Activated CD4-positive, alpha-beta T cell treated with anti-CD3 and anti-CD28 coated beads, Interleukin-2, amount 10 ng/mL, durations not matched to agents 24 days and 14 days (primary cell): ENCODE data around the gene SMIM44. TPM values are rescaled to one million over a fixed set of nuclear protein-coding genes. Genes with fewer than 3 reads are reported as not detected.

Experiments used
- DNase-seq: peaks from one replicate; pipeline ENCODE4 v3.0.0; 2022
- H3K27ac Mint-ChIP-seq: one replicate; pipeline ENCODE4 v1.8.0; 2022; ENCODE audit warnings: mild to moderate bottlenecking, mixed read lengths
- H3K27me3 Mint-ChIP-seq: one replicate; pipeline ENCODE4 v1.8.0; 2022; ENCODE audit warnings: mixed read lengths
- H3K36me3 Mint-ChIP-seq: one replicate; pipeline ENCODE4 v1.8.0; 2022; ENCODE audit warnings: low read depth, mild to moderate bottlenecking, mixed read lengths
- H3K4me1 Mint-ChIP-seq: one replicate; pipeline ENCODE4 v1.8.0; 2021; ENCODE audit warnings: mixed read lengths
- H3K4me3 Mint-ChIP-seq: one replicate; pipeline ENCODE4 v1.8.0; 2022; ENCODE audit warnings: mild to moderate bottlenecking, moderate library complexity, mixed read lengths
- H3K9me3 Mint-ChIP-seq: one replicate; pipeline ENCODE4 v1.8.0; 2021; ENCODE audit warnings: mixed read lengths
- intact Hi-C: fragments of 100-400 bp; cut with micrococcal nuclease; formaldehyde crosslinking; loops from one replicate; pipeline ENCODE4 v1.15.1; 2023
- total RNA-seq: library from RNA; stranded (reverse); gene quantifications from 2 replicates; pipeline ENCODE4 v1.2.3, GENCODE V29; 2022

The SMIM44 gene
- total RNA-seq, 1 donor from 2014 or later, result not detected

DNA sequence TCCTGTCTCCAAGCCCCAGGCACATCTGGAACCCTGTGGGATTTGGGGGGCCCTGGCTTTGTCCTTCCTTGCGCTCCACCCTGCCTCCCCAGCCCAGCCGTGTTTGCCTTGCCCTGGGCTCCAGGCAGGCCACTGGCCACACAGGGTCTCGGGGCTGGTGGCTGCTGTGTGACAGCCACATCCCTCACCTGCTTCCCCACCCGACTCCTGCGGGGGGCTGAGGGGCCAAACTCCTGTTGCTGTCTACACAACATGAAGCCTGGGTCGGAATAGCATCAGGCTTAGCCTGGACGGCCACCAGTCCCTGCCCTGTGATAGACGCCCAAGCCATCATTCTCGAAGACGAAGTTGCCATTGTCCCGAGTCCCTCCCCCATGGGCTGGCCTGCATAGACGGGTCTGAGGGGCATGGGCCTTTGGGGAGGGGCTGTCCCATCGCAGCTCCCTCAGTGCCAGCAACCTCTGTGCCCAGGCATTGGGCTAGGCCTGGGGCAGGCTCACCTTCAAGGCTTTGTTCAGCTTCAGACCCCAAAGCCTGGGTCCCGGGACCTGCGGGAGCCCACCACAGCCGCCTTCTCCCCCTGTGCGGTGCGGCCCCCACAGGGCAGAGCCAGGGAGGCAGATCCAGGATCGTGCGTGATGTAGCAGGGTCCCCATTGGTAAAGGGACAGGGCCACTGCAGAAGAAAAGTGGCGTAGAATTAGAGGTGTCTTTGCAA lies 40.3 kb upstream of the SMIM44 start:
- Mint-ChIP-seq H3K9me3 (no peaks in the 10 kb centered on the region), H3K4me3 (no peak overlapping the region), H3K27ac (no peak overlapping the region), H3K27me3 (no peaks in the 10 kb centered on the region), H3K4me1 (no peaks in the 10 kb centered on the region), H3K36me3 (peaks cover 22% of the 10 kb centered on the region)
- DNase-seq, result no peak
- intact Hi-C loops, result no loop called here

DNA sequence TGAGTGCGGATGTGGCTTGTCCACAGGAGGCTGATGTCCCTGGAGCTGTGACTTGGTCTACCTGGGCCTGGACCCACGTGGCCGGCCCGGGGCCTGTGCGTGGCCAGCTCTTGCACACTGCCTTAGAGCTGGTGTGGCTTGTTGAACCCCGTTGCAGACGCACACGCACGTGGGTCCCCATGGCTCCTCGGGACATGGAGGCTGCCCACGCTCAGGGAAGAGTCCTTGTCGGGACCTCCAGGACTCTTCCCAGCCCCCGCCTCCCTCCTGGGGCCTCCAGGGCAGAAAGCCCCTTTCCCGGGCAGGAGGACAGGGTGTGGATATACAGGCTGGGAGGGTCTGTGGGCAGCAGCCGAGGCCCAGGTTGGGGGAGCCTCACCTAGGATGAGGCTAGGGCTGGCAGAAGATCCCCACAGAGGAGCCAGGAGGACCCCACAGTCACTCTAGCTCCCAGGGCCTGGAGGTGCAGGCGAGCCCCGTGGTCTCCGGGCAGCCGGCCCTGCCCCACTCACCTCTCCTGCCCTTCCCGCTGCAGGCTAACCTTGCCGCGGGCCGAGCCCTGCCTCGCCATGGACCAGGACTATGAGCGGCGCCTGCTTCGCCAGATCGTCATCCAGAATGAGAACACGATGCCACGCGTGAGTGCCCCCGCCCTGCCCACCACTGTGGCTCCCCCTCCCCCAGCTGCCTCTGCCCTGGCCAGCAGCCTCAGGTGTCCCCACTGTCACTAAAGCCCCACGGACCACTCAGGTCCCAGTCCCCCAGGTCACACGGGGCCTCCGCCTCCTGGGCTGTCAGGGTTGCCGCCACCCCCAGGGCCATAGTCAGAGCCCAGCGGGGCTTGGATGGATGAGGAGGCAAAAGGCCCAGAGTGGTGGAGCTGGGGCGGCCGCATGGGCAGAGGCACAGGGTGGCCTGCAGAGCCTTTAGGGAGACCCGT lies 39.5 kb upstream of the SMIM44 start:
- Mint-ChIP-seq H3K9me3 (no peaks in the 10 kb centered on the region), H3K36me3 (peaks cover 22% of the 10 kb centered on the region), H3K27ac (no peak overlapping the region), H3K27me3 (no peaks in the 10 kb centered on the region), H3K4me1 (no peaks in the 10 kb centered on the region), H3K4me3 (no peak overlapping the region)
- no peak for DNase-seq
- intact Hi-C loops, result no loop called here

DNA sequence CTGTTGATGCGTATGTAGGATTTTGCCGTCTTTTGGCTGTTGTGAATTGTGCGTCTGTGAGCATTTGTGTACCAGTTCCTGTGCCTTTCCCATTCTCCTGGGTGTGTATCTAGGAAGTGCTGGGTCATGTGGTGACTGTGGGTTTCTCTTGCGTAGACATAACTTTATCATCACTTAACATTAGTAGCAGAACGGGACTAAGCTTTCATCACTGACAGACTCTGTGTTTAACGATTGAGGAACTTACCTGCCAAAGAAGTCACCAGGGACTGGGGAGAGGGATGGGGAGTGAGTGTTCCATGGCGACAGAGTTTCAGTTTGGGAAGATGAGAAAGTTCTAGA lies 37.8 kb upstream of the SMIM44 start:
- no peaks in the 10 kb centered on the region for H3K27me3 Mint-ChIP-seq
- peaks cover 2% of the 10 kb centered on the region for H3K4me1 Mint-ChIP-seq
- H3K27ac Mint-ChIP-seq, result no peak overlapping the region
- DNase-seq, result no peak
- H3K9me3 Mint-ChIP-seq, result no peaks in the 10 kb centered on the region
- H3K4me3 Mint-ChIP-seq, result no peak overlapping the region
- intact Hi-C loops, result no loop called here
- H3K36me3 Mint-ChIP-seq, result peaks cover 17% of the 10 kb centered on the region

DNA sequence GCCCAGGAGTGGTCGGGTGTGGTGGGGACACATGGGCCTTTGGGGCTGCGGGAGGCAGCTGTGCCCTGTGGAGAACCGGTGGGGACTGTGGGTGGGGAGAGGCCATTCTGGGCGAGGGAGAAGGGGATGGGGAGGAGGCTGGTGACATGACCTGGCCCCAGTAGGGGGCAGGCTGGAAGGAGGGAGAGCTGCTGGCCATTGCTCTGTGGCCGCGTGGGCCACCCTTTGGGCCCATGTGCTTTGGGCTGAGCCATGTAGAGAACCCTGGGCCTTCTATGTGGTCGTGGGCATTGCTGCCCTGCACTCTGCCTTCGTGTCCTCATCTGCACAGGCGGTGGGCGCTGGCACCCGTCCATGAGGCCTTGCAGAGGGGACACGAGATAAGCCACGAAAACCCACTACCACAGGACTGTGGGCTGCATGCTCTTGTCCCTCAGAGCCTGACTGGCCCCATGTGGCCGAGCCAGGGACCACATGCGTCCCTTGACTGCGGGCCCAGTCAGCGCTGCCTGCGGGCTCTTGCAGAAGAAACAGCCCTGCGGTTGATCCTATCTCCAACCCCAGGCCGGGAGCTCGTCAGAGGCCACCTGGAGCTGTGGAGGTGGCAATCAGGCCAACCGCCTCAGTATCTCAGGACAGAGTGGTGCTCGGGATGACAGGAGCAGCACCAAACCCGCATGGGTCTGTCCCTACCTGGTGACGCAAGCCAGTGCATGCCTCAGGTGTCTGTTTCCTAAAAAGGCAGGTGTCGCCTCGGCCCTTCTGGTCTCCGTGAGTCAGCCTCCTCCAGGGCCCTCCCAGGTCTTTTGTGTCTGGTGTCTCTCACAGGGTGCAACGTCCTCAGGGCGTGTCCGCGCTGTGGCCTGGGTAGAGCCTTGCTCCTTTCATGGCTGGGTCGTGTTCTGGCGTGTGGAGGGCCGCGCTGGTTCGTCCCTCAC lies 37.2 kb upstream of the SMIM44 start:
- peaks cover 5% of the 10 kb centered on the region for H3K4me1 Mint-ChIP-seq
- H3K9me3 Mint-ChIP-seq, result no peaks in the 10 kb centered on the region
- no peak overlapping the region for H3K4me3 Mint-ChIP-seq
- DNase-seq, result no peak
- H3K27me3 Mint-ChIP-seq, result no peaks in the 10 kb centered on the region
- H3K27ac Mint-ChIP-seq, result no peak overlapping the region
- intact Hi-C loops, result no loop called here
- peaks cover 16% of the 10 kb centered on the region for H3K36me3 Mint-ChIP-seq

DNA sequence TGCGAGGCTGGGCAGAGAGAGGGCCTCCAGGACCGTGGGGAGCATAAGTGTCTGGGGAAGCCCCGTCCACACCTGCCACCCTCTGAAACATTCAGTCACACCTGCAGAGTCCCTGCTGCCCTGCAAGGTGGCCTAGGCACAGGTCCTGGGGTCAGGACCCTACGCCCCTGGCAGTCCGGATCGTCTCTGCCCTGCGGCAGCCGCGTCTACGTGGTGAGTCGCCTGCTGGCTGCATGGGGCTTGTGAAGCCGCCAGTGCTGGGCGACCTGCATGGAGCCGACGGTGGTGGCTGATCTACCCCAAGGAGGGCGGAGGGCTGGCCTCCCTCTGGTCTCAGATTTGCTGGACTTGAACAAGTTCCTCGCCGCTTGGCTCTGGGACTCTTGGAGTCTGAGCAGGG lies 35.9 kb upstream of the SMIM44 start:
- Mint-ChIP-seq H3K9me3 (no peaks in the 10 kb centered on the region), H3K36me3 (peaks cover 13% of the 10 kb centered on the region), H3K4me3 (no peak overlapping the region), H3K27me3 (no peaks in the 10 kb centered on the region), H3K27ac (no peak overlapping the region), H3K4me1 (peaks cover 5% of the 10 kb centered on the region)
- intact Hi-C loops, result no loop called here
- DNase-seq, result no peak

DNA sequence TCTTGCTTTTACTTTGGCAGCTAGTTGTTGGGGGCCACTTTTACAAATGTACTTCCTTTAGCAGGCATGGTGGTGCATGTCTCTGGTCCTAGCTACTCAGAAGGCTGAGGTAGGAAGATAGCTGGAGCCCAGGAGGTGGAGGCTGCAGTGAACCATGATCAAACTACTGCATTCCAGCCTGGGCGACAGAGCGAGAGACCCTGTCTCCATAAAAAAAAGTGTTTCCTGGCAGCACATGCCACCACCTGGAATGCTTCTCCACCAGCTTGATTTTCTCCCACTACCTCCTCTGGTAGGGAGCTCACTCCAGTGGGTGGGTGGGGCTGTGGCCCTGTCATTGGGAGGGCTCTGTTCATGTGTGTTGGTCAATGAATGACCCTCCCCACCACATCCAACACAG lies 35.4 kb upstream of the SMIM44 start:
- intact Hi-C loops, result no loop called here
- peaks cover 9% of the 10 kb centered on the region for H3K36me3 Mint-ChIP-seq
- H3K27ac Mint-ChIP-seq, result no peak overlapping the region
- no peaks in the 10 kb centered on the region for H3K9me3 Mint-ChIP-seq
- DNase-seq, result no peak
- no peaks in the 10 kb centered on the region for H3K27me3 Mint-ChIP-seq
- H3K4me3 Mint-ChIP-seq, result no peak overlapping the region
- peaks cover 5% of the 10 kb centered on the region for H3K4me1 Mint-ChIP-seq

DNA sequence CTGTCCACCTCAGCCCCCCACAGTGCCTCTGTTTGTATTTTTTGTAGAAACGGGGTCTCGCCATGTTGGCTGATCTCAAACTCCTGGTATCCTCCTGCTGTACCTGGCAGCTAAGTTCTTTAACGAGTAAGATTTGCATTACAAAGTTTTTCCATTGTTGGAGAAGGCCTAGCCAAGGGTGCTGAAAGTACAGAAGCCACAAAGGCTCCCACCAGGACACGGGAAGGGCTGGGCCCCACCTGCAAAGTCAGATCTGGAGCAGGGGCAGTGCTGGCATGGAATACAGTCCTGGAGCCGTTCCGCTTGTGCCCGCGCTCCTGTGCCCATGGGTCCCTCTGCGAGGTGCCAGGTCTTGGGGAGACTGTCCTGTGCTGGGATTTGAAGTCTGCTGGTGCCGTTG lies 35.0 kb upstream of the SMIM44 start:
- H3K27me3 Mint-ChIP-seq, result no peaks in the 10 kb centered on the region
- H3K36me3 Mint-ChIP-seq, result peaks cover 7% of the 10 kb centered on the region
- DNase-seq, result no peak
- no peaks in the 10 kb centered on the region for H3K9me3 Mint-ChIP-seq
- intact Hi-C loops, result no loop called here
- H3K27ac Mint-ChIP-seq, result no peak overlapping the region
- no peak overlapping the region for H3K4me3 Mint-ChIP-seq
- peaks cover 5% of the 10 kb centered on the region for H3K4me1 Mint-ChIP-seq

DNA sequence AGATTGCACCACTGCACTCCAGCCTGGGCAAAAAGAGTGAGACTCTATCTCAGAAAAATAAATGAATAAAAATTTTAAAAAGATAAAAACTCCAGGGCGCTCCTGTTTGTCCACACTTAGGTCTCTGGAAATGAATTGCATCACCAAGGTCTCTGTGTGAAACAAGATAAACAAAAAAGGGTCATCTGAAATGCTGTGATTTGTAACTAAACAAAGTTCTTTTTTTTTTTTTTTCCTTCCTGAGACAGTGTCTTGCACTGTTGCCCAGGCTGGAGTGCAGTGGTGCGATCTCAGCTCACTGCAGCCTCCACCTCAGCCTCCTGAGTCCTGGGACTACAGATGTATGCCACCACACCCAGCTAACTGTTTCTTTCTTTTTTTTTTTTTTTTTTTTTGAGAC lies 34.4 kb upstream of the SMIM44 start:
- Mint-ChIP-seq H3K27ac (no peak overlapping the region), H3K9me3 (no peaks in the 10 kb centered on the region), H3K27me3 (no peaks in the 10 kb centered on the region), H3K36me3 (peaks cover 7% of the 10 kb centered on the region), H3K4me1 (peaks cover 5% of the 10 kb centered on the region), H3K4me3 (no peak overlapping the region)
- DNase-seq, result no peak
- intact Hi-C loops, result no loop called here

DNA sequence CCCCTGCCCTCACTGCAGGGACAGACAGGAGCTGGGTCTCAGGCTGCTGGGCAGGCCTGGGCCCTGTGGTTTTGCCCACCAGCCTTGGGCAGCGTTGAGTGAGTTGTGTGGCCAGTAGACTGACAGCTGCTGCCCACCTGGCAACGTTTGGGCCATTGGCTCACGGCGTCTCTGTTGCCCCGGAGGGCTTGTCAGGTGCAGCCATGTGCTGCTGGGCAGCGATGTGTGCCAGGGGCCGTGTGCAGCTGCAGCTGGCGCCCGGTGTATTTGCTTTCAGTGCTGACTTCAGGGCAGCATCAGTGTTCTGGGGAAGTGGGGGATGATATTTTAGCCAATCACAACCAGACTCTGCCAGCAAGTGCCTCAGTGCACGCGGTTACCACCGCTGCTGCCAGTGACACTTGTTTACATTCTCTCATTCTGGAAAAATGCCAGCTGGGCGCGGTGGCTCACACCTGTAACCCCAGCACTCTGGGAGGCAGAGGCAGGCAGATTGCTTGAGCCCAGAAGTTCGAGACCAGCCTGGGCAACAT lies 33.5 kb upstream of the SMIM44 start:
- no peak for DNase-seq
- no peak overlapping the region for H3K4me3 Mint-ChIP-seq
- intact Hi-C loops, result no loop called here
- H3K27me3 Mint-ChIP-seq, result no peaks in the 10 kb centered on the region
- no peak overlapping the region for H3K27ac Mint-ChIP-seq
- H3K4me1 Mint-ChIP-seq, result peaks cover 5% of the 10 kb centered on the region
- peaks cover 4% of the 10 kb centered on the region for H3K36me3 Mint-ChIP-seq
- no peaks in the 10 kb centered on the region for H3K9me3 Mint-ChIP-seq

DNA sequence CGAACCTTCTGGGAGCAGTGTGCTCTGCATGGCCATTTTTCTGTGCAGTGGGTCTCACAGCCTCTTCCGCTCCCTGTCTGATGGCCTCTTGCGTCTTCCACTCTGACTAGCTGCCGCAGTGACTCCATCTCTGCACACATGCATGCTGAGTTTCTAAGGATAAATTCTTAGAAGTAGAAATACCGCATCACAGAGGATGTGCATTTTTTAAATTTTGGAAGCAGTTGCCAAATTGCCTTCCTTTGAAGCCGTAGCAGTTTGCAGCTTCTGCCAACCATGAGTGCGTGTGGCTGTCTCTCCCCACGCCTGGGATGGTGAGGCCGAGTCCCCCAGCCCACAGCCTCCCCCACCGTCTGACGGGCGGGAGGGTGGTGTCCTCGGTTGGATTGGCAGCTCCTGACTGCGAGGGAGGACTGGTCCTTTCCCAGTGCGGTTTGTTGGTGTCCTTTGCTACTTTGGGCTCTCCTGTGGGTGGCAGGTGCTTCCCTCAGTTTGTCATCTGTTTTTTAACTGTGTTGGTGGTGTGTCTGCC lies 32.7 kb upstream of the SMIM44 start:
- no peaks in the 10 kb centered on the region for H3K27me3 Mint-ChIP-seq
- no peak overlapping the region for H3K4me3 Mint-ChIP-seq
- intact Hi-C loops, result no loop called here

DNA sequence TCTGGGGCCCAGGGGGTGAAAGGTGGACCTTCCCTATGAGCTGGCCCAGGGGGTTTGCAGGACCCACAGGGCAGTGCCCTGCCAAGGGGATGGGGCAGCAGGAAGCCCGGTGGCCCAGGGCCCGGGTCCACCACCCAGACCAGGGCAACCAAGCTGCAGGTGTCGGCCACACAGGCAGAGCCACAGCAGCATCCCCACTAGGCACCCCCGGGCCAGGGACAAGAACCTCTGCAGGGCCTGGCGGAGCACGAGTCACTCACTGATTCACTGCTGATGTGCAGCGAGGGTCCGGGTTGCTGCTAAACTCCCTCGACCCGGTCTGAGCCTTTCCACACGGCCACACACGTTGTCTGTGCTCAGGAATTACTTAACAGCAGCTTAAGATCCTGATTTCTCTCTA lies 31.7 kb upstream of the SMIM44 start:
- Mint-ChIP-seq H3K9me3 (no peaks in the 10 kb centered on the region), H3K4me1 (peaks cover 6% of the 10 kb centered on the region), H3K27me3 (no peaks in the 10 kb centered on the region), H3K27ac (no peak overlapping the region), H3K4me3 (no peak overlapping the region), H3K36me3 (peaks cover 2% of the 10 kb centered on the region)
- DNase-seq, result no peak
- intact Hi-C loops, result no loop called here

More for the DNA sequence above, 32.7 kb upstream of the SMIM44 start:
- DNase-seq, result no peak
- Mint-ChIP-seq H3K9me3 (no peaks in the 10 kb centered on the region), H3K27ac (no peak overlapping the region), H3K36me3 (peaks cover 2% of the 10 kb centered on the region), H3K4me1 (peaks cover 5% of the 10 kb centered on the region)

DNA sequence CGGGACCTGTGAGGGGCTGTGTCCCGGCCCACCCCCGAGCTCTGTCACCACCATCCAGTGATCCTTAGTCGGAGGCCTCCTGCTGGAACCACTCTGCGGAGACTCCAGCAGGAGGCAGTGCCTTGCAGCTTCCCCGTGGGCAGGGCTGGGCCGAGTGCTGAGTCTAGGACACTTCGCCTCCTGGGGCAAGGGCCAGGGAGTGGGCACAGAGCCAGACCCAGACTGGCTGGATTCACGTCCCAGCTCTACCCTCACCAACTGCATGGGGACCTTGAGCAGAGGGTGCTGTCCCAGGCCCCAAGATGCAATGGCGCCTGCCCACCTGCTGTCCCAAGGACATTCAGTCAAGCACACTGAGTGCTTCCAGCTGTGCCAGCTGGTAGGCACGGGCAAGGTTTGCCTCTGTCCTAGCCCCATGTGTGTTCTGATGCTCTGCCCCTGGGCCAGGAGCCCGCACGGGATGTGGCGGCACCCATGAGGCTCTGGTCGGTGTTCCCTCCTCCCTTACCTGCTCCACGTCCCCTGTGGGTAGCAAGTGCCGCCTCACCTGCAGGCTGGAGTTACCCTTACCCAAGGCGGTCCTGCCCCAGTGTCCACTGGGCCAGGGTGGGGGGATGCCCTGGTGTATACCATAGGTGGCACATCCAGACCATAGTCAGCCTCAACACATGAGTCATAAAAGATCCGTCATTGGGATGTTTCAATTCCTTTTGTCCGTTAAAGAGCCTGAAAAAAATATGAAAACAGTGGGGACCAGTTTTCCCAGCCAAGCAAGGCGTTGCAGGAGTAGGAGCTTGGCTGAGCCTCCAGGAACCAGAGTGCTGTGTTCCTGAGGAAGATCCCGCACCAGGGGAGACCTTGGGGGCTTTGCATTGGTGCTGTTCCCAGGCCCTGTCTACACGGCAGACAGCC lies 30.2 kb upstream of the SMIM44 start:
- no peaks in the 10 kb centered on the region for H3K9me3 Mint-ChIP-seq
- H3K36me3 Mint-ChIP-seq, result peaks cover 8% of the 10 kb centered on the region
- H3K4me3 Mint-ChIP-seq, result no peak overlapping the region
- no peaks in the 10 kb centered on the region for H3K27me3 Mint-ChIP-seq
- peaks cover 18% of the 10 kb centered on the region for H3K4me1 Mint-ChIP-seq
- DNase-seq, result no peak
- H3K27ac Mint-ChIP-seq, result no peak overlapping the region
- intact Hi-C loops, result no loop called here
